ENCODE data around the gene INKA1. TPM values are rescaled to one million over a fixed set of nuclear protein-coding genes. Genes with fewer than 3 reads are reported as not detected.

Gene INKA1
- total RNA-seq, 2 experiments from 2014 or later, result 7.9 to 12.8 TPM

- no peak overlapping the region for H3K27ac ChIP-seq (ENCODE audit: low read depth, low read length, poor library complexity, severe bottlenecking)
- ChIA-PET POLR2A (interaction anchor here (0.7 to 1.2 kb wide), 2 partner anchors 37 to 43 kb away, joined by 3 read pairs; no protein-coding TSS in a partner anchor), CTCF (ENCODE audit: unreplicated experiment) (no interaction called here)
- no peak overlapping the region for H3K4me3 ChIP-seq (ENCODE audit: low read depth, low read length, poor library complexity, severe bottlenecking)
- TF ChIP-seq EZH2phosphoT487 (IDR thresholded peaks at IDR 0.05; ENCODE audit: borderline replicate concordance, low read depth, low read length), result no peak
- TF ChIP-seq, protein P1, sequence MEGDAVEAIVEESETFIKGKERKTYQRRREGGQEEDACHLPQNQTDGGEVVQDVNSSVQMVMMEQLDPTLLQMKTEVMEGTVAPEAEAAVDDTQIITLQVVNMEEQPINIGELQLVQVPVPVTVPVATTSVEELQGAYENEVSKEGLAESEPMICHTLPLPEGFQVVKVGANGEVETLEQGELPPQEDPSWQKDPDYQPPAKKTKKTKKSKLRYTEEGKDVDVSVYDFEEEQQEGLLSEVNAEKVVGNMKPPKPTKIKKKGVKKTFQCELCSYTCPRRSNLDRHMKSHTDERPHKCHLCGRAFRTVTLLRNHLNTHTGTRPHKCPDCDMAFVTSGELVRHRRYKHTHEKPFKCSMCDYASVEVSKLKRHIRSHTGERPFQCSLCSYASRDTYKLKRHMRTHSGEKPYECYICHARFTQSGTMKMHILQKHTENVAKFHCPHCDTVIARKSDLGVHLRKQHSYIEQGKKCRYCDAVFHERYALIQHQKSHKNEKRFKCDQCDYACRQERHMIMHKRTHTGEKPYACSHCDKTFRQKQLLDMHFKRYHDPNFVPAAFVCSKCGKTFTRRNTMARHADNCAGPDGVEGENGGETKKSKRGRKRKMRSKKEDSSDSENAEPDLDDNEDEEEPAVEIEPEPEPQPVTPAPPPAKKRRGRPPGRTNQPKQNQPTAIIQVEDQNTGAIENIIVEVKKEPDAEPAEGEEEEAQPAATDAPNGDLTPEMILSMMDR (conservative IDR thresholded peaks at IDR 0.05; ENCODE audit: low read length), result no peak
- H3K36me3 ChIP-seq (ENCODE audit: insufficient read depth, low read length), result no peaks in the 10 kb centered on the region
- intact Hi-C loops (cut with micrococcal nuclease; ENCODE audit: unreplicated experiment), result no loop called here
- no TSS peak for BruUV-seq (replicated peaks)
- no peaks in the 10 kb centered on the region for H3K9me2 ChIP-seq (ENCODE audit: insufficient read depth, low read length)
- H2AFZ ChIP-seq (ENCODE audit: low read length), result no peak overlapping the region
- H3K4me2 ChIP-seq (ENCODE audit: low read length), result no peak overlapping the region
- no peaks in the 10 kb centered on the region for H3K9me3 ChIP-seq (ENCODE audit: low read length)
- no peak for DNase-seq (ENCODE audit: low spot score)
- no peaks in the 10 kb centered on the region for H3K79me2 ChIP-seq (ENCODE audit: insufficient read depth, low read depth, low read length)
- no peaks in the 10 kb centered on the region for H4K20me1 ChIP-seq (ENCODE audit: insufficient read depth, low read length)
- peaks cover 5% of the 10 kb centered on the region for H3K4me1 ChIP-seq (ENCODE audit: insufficient read depth, low read length, poor library complexity, severe bottlenecking)
These were observed 7.8 kb upstream of the INKA1 start for GRCh38 chr3:49794926-49795905.

DNA sequence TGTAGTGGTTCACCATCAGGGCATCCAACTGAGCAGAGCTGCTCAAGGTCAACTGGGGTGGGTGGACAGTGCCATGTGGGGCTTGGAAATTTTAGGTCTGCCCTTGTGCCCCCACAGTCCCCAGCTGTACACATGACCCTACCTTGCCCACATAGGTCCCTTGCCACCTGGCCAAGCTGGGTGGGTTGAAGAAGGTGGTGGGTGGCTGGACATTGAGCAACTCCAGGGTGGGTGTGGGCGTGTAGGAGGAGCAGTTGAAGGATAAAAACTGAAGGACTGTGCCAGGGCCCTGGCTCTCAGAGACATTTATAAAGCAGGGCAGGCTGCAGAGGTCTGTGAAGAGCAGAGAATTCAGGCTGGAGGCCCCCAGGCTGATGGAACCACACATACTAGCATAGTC lies 4.0 kb upstream of the INKA1 start:
- POLR2A ChIA-PET, result interaction anchor here (0.5 to 0.6 kb wide), 2 partner anchors 10 to 21 kb away, joined by 3 read pairs; no protein-coding TSS in a partner anchor
- BruUV-seq (replicated peaks), result no TSS peak
- intact Hi-C loops (cut with micrococcal nuclease; ENCODE audit: unreplicated experiment), result no loop called here

More for the DNA sequence above, 4.0 kb upstream of the INKA1 start:
- Histone ChIP-seq H3K4me1 (ENCODE audit: insufficient read depth, low read length, poor library complexity, severe bottlenecking) (peaks cover 8% of the 10 kb centered on the region), H4K20me1 (ENCODE audit: insufficient read depth, low read length) (no peaks in the 10 kb centered on the region), H2AFZ (ENCODE audit: low read length) (no peak overlapping the region), H3K36me3 (ENCODE audit: insufficient read depth, low read length) (no peaks in the 10 kb centered on the region), H3K4me3 (ENCODE audit: low read depth, low read length, poor library complexity, severe bottlenecking) (no peak overlapping the region), H3K27ac (ENCODE audit: low read depth, low read length, poor library complexity, severe bottlenecking) (no peak overlapping the region), H3K9me3 (ENCODE audit: low read length) (no peaks in the 10 kb centered on the region), H3K79me2 (ENCODE audit: insufficient read depth, low read depth, low read length) (no peaks in the 10 kb centered on the region; the same call in 1 of the 2 replicates), H3K9me2 (ENCODE audit: insufficient read depth, low read length) (no peaks in the 10 kb centered on the region), H3K4me2 (ENCODE audit: low read length) (no peak overlapping the region)
- TF ChIP-seq, protein P1 (conservative IDR thresholded peaks at IDR 0.05; ENCODE audit: low read length), result no peak
- TF ChIP-seq EZH2phosphoT487 (IDR thresholded peaks at IDR 0.05; ENCODE audit: borderline replicate concordance, low read depth, low read length), result no peak
- DNase-seq (ENCODE audit: low spot score), result no peak
- CTCF ChIA-PET (ENCODE audit: unreplicated experiment), result interaction anchor here (1.2 kb wide), 1 partner anchor 40 kb away, joined by 3 read pairs; no protein-coding TSS in a partner anchor
